ENCODE results near the gene FCN1.

GRCh38 chr9:134957945-134958227, 40.2 kb upstream of the FCN1 start:
- TF ChIP-seq TAF1 (IDR thresholded peaks at IDR 0.05; ENCODE audit: borderline replicate concordance, insufficient read depth, low read length) (no peak), POLR2AphosphoS5 (IDR thresholded peaks at IDR 0.05; ENCODE audit: low read depth, low read length) (no peak), FOXP2 (optimal IDR thresholded peaks at IDR 0.05; ENCODE audit: borderline replicate concordance, extremely low read depth, extremely low read length, insufficient read depth) (no peak), SIN3A (IDR thresholded peaks at IDR 0.05; ENCODE audit: borderline replicate concordance, insufficient read depth, low read length) (no peak), REST (IDR thresholded peaks at IDR 0.05; ENCODE audit: insufficient read depth in 1 of 2, low read depth in 2 of 2, low read length in 2 of 2) (no peak)

All from PFSK-1 (cell line).